ENCODE results near the gene KXD1. TPM values are rescaled to one million over a fixed set of nuclear protein-coding genes. Genes with fewer than 3 reads are reported as not detected.
A peak's percentile ranks its signal among the peaks of the same experiment; 100 is the strongest.
"Not testable (repeated sequence)": the region's sequence is repeated elsewhere in the genome, so short reads cannot be mapped to it uniquely, and the experiment has no call there.

The KXD1 gene
- total RNA-seq, 1 donor from 2014 or later, result 63.4 TPM

GRCh38 chr19:18589380-18590272, 32.0 kb downstream of the KXD1 start:
- Mint-ChIP-seq H3K9me3 (ENCODE audit: low read depth) (no peaks in the 10 kb centered on the region), H3K27me3 (ENCODE audit: low read depth) (no peaks in the 10 kb centered on the region), H3K36me3 (ENCODE audit: low read depth) (no peaks in the 10 kb centered on the region), H3K4me1 (ENCODE audit: low read depth) (peaks cover 17% of the 10 kb centered on the region), H3K27ac (ENCODE audit: unreplicated experiment) (peak overlapping the region; percentile 77), H3K4me3 (ENCODE audit: unreplicated experiment) (peak overlapping the region; percentile 80)
- TF ChIP-seq CTCF (IDR thresholded peaks at IDR 0.05), result no peak
- DNase-seq (ENCODE audit: low spot score), result no peak

- Mint-ChIP-seq H3K9me3 (ENCODE audit: low read depth) (no peaks in the 10 kb centered on the region), H3K4me3 (ENCODE audit: unreplicated experiment) (peak overlapping the region; percentile 80), H3K27me3 (ENCODE audit: low read depth) (no peaks in the 10 kb centered on the region), H3K36me3 (ENCODE audit: low read depth) (no peaks in the 10 kb centered on the region), H3K27ac (ENCODE audit: unreplicated experiment) (peak overlapping the region; percentile 90), H3K4me1 (ENCODE audit: low read depth) (peaks cover 19% of the 10 kb centered on the region)
- DNase-seq (ENCODE audit: low spot score), result no peak
- TF ChIP-seq CTCF (IDR thresholded peaks at IDR 0.05), result peak; percentile 76
Measured at GRCh38 chr19:18590273-18591272, 32.9 kb downstream of the KXD1 start.

- Mint-ChIP-seq H3K27ac (ENCODE audit: unreplicated experiment) (no peak overlapping the region), H3K4me3 (ENCODE audit: unreplicated experiment) (no peak overlapping the region), H3K27me3 (ENCODE audit: low read depth) (no peaks in the 10 kb centered on the region), H3K36me3 (ENCODE audit: low read depth) (no peaks in the 10 kb centered on the region), H3K4me1 (ENCODE audit: low read depth) (peaks cover 19% of the 10 kb centered on the region), H3K9me3 (ENCODE audit: low read depth) (no peaks in the 10 kb centered on the region)
- DNase-seq (ENCODE audit: low spot score), result no peak
- no peak for TF ChIP-seq CTCF (IDR thresholded peaks at IDR 0.05)
Measured at GRCh38 chr19:18591735-18592385, 34.2 kb downstream of the KXD1 start.

GRCh38 chr19:18592732-18593131, 35.1 kb downstream of the KXD1 start:
- H3K4me3 Mint-ChIP-seq (ENCODE audit: unreplicated experiment); H3K27me3 Mint-ChIP-seq (ENCODE audit: low read depth); H3K9me3 Mint-ChIP-seq (ENCODE audit: low read depth); H3K36me3 Mint-ChIP-seq (ENCODE audit: low read depth); DNase-seq (ENCODE audit: low spot score); H3K27ac Mint-ChIP-seq (ENCODE audit: unreplicated experiment): not testable (repeated sequence)
- H3K4me1 Mint-ChIP-seq (ENCODE audit: low read depth), result peaks cover 19% of the 10 kb centered on the region

GRCh38 chr19:18593367-18594095, 35.9 kb downstream of the KXD1 start:
- H3K4me1 Mint-ChIP-seq (ENCODE audit: low read depth), result peaks cover 14% of the 10 kb centered on the region
- no peak overlapping the region for H3K4me3 Mint-ChIP-seq (ENCODE audit: unreplicated experiment)
- no peaks in the 10 kb centered on the region for H3K27me3 Mint-ChIP-seq (ENCODE audit: low read depth)
- no peaks in the 10 kb centered on the region for H3K9me3 Mint-ChIP-seq (ENCODE audit: low read depth)
- DNase-seq (ENCODE audit: low spot score), result no peak
- TF ChIP-seq CTCF (IDR thresholded peaks at IDR 0.05), result no peak
- no peaks in the 10 kb centered on the region for H3K36me3 Mint-ChIP-seq (ENCODE audit: low read depth)
- no peak overlapping the region for H3K27ac Mint-ChIP-seq (ENCODE audit: unreplicated experiment)
